Fibroblast of villous mesenchyme (primary cell): ENCODE data around the gene MS4A10. TPM values are rescaled to one million over a fixed set of nuclear protein-coding genes. Genes with fewer than 3 reads are reported as not detected.

Source experiments
- DNase-seq: peaks from one replicate; pipeline ENCODE4 v3.0.0-alpha.2; 2010; ENCODE audit warnings: low read depth
- H3K4me3 ChIP-seq: 2 replicates; pipeline ENCODE4 v1.5.1; 2011; ENCODE audit warnings: low read depth, mild to moderate bottlenecking, low read length
- CTCF ChIP-seq: IDR thresholded peaks from 2 replicates; pipeline ENCODE4 v1.5.1; 2012; ENCODE audit warnings: low read depth, mild to moderate bottlenecking, low read length; ENCODE audit not compliant: insufficient read depth
- total RNA-seq: library from RNA; depleted of rRNA; stranded (reverse); fragments of >200 nt; gene quantifications from 2 replicates; pipeline ENCODE4 v1.2.3, GENCODE V29; 2012

MS4A10 gene
- total RNA-seq, 1 donor, result not detected

- no peak for TF ChIP-seq CTCF
- no peak for DNase-seq
- H3K4me3 ChIP-seq, result no peak overlapping the region
Measured at GRCh38 chr11:60765355-60765754, 19.8 kb upstream of the MS4A10 start.

GRCh38 chr11:60766547-60766946 is 18.6 kb upstream of the MS4A10 start:
- TF ChIP-seq CTCF, result no peak
- DNase-seq, result no peak
- no peak overlapping the region for H3K4me3 ChIP-seq

- peak; percentile 26 for TF ChIP-seq CTCF
- no peak overlapping the region for H3K4me3 ChIP-seq
- DNase-seq, result no peak
Measured at GRCh38 chr11:60767388-60767811, 17.7 kb upstream of the MS4A10 start.

GRCh38 chr11:60768202-60768601 is 16.9 kb upstream of the MS4A10 start:
- TF ChIP-seq CTCF, result no peak
- DNase-seq, result no peak
- no peak overlapping the region for H3K4me3 ChIP-seq

GRCh38 chr11:60769273-60769672 is 15.9 kb upstream of the MS4A10 start:
- no peak for DNase-seq
- TF ChIP-seq CTCF, result no peak
- no peak overlapping the region for H3K4me3 ChIP-seq

- DNase-seq, result no peak
- no peak for TF ChIP-seq CTCF
- no peak overlapping the region for H3K4me3 ChIP-seq
Measured at GRCh38 chr11:60769811-60770210, 15.3 kb upstream of the MS4A10 start.

- no peak for DNase-seq
- no peak for TF ChIP-seq CTCF
- H3K4me3 ChIP-seq, result no peak overlapping the region
Measured at GRCh38 chr11:60771146-60771545, 14.0 kb upstream of the MS4A10 start.
